Upper lobe of left lung (tissue), 4 donors: ENCODE data around the gene TAAR5.

ENCODE experiments used
- EP300 ChIP-seq, 4 donors: sonication (generic); formaldehyde crosslinking; IDR thresholded peaks; one replicate each; pipeline ENCODE4 v1.5.1; 2017; ENCODE audit warnings: antibody characterized with exemption in 4 of 4, control low read depth in 2 of 4
- TF ChIP-seq, protein P1 (sequence below), 6 experiments: fragments of 450-650 bp in 4 of 6; fragments of 200-600 bp in 2 of 6; sonication (generic) in 2 of 6; IDR thresholded peaks; one replicate each; pipeline ENCODE4 v1.5.1; 2016 to 2019; ENCODE audit warnings: antibody characterized with exemption in 6 of 6

GRCh38 chr6:132633362-132633761, 43.8 kb upstream of the TAAR5 start:
- TF ChIP-seq EP300 (IDR thresholded peaks at IDR 0.05): no peak
- TF ChIP-seq, protein P1, sequence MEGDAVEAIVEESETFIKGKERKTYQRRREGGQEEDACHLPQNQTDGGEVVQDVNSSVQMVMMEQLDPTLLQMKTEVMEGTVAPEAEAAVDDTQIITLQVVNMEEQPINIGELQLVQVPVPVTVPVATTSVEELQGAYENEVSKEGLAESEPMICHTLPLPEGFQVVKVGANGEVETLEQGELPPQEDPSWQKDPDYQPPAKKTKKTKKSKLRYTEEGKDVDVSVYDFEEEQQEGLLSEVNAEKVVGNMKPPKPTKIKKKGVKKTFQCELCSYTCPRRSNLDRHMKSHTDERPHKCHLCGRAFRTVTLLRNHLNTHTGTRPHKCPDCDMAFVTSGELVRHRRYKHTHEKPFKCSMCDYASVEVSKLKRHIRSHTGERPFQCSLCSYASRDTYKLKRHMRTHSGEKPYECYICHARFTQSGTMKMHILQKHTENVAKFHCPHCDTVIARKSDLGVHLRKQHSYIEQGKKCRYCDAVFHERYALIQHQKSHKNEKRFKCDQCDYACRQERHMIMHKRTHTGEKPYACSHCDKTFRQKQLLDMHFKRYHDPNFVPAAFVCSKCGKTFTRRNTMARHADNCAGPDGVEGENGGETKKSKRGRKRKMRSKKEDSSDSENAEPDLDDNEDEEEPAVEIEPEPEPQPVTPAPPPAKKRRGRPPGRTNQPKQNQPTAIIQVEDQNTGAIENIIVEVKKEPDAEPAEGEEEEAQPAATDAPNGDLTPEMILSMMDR (IDR thresholded peaks at IDR 0.05): no peak
